HCT116 (cell line): Measurements from ENCODE around the gene CTIF. TPM values are rescaled to one million over a fixed set of nuclear protein-coding genes. Genes with fewer than 3 reads are reported as not detected.

Experiments used
- ATAC-seq: fragments of 200-7000 bp; cut with Tn5 transposase; 2 replicates; pipeline ENCODE4 v1.9.1; 2020; ENCODE audit warnings: mild to moderate bottlenecking, moderate library complexity
- BruUV-seq: library from RNA; stranded (reverse); fragments of 400-500 nt; replicated peaks from 2 replicates; lab custom pipeline; 2021; lab: Mats Ljungman, UMichigan
- CTCF ChIA-PET: fragments of 300-600 bp; sonication (Branson Sonifier 250); formaldehyde crosslinking; loops from one replicate; lab custom pipeline; 2021; ENCODE audit warnings: antibody characterized with exemption; lab: Charles Lee
- POLR2A ChIA-PET: fragments of 300-600, 350-600 bp; sonication (Branson Sonifier 250); formaldehyde crosslinking; loops from one replicate; lab custom pipeline; 2021; ENCODE audit warnings: antibody characterized with exemption; lab: Charles Lee
- RAD21 ChIA-PET, 2 experiments: fragments of 300-600 bp; sonication (Branson Sonifier 250); formaldehyde crosslinking; loops; one replicate each; lab custom pipeline; 2023; ENCODE audit warnings: low total read pairs in 2 of 2; ENCODE audit not compliant: uncharacterized antibody in 2 of 2, unreplicated experiment in 2 of 2, low non-redundant PET in 1 of 2; lab: Charles Lee
- DNase-seq: peaks from one replicate; pipeline ENCODE4 v3.0.0-alpha.2; 2010; ENCODE audit warnings: low read depth, low spot score
- H2AFZ ChIP-seq: fragments of 200-600 bp; shearing (Covaris generic), sonication (generic); 2 replicates; pipeline ENCODE4 v1.6.1; 2017; ENCODE audit warnings: low read depth, mixed run types, mixed read lengths, antibody characterized with exemption, low read length; ENCODE audit not compliant: poor library complexity, severe bottlenecking
- H3K27ac ChIP-seq: 2 replicates; pipeline ENCODE4 v1.5.1; 2012; ENCODE audit warnings: low read depth, low read length
- H3K27me3 ChIP-seq: fragments of 200-600 bp; sonication (generic); 2 replicates; pipeline ENCODE4 v1.6.1; 2016; ENCODE audit warnings: mixed run types, low read length, mixed read lengths; ENCODE audit not compliant: insufficient read depth
- H3K36me3 ChIP-seq, 2 experiments: fragments of 200-500 bp in 1 of 2; fragments of 200-600 bp in 1 of 2; sonication (Bioruptor generic) in 1 of 2; sonication (generic) in 1 of 2; 2 replicates each; pipeline versions ENCODE4 v1.5.1 to v1.6.1; 2014 to 2016; ENCODE audit warnings: low read length in 2 of 2, inconsistent platforms in 1 of 2, mixed read lengths in 1 of 2, mixed run types in 1 of 2; ENCODE audit not compliant: insufficient read depth in 2 of 2, control insufficient read depth in 1 of 2
- H3K4me1 ChIP-seq, 2 experiments: fragments of 200-600 bp in 1 of 2; sonication (generic) in 1 of 2; 2 replicates each; pipeline versions ENCODE4 v1.5.1 to v1.6.1; 2012 to 2017; ENCODE audit warnings: low read length in 2 of 2, inconsistent platforms in 1 of 2, mild to moderate bottlenecking in 1 of 2, mixed read lengths in 1 of 2, mixed run types in 1 of 2, moderate library complexity in 1 of 2; ENCODE audit not compliant: insufficient read depth in 2 of 2, control insufficient read depth in 1 of 2
- H3K4me2 ChIP-seq: fragments of 200-600 bp; sonication (generic); 2 replicates; pipeline ENCODE4 v1.6.1; 2017; ENCODE audit warnings: mixed run types, low read length, mixed read lengths
- H3K4me3 ChIP-seq, 2 experiments: fragments of 200-600 bp in 1 of 2; sonication (generic) in 1 of 2; replicated peaks in 1 of 2; 2 replicates each; pipeline ENCODE4 v1.5.1; 2011 to 2016; ENCODE audit warnings: low read length in 2 of 2, control low read depth in 1 of 2, low read depth in 1 of 2, mild to moderate bottlenecking in 1 of 2, mixed read lengths in 1 of 2, mixed run types in 1 of 2
- H3K79me2 ChIP-seq: fragments of 200-600 bp; sonication (generic); 2 replicates; pipeline ENCODE4 v1.6.1; 2017; ENCODE audit warnings: mild to moderate bottlenecking, mixed run types, low read length, moderate library complexity, mixed read lengths; ENCODE audit not compliant: insufficient read depth
- H3K9ac ChIP-seq: fragments of 200-600 bp; sonication (generic); 2 replicates; pipeline ENCODE4 v1.6.1; 2016; ENCODE audit warnings: low read length, mixed read lengths
- H3K9me2 ChIP-seq: fragments of 200-600 bp; sonication (generic), shearing (Covaris generic); 2 replicates; pipeline ENCODE4 v1.6.1; 2017; ENCODE audit warnings: mixed run types, mild to moderate bottlenecking, moderate library complexity; ENCODE audit not compliant: insufficient read depth
- H3K9me3 ChIP-seq, 2 experiments: fragments of 200-500 bp in 1 of 2; fragments of 200-600 bp in 1 of 2; sonication (Bioruptor generic) in 1 of 2; sonication (generic) in 1 of 2; 2 replicates each; pipeline ENCODE4 v1.6.1; 2014 to 2017; ENCODE audit warnings: low read length in 2 of 2, mixed read lengths in 2 of 2, inconsistent platforms in 1 of 2, low read depth in 1 of 2, mild to moderate bottlenecking in 1 of 2, mixed run types in 1 of 2, moderate library complexity in 1 of 2; ENCODE audit not compliant: control insufficient read depth in 1 of 2, insufficient read depth in 1 of 2
- H4K20me1 ChIP-seq: fragments of 200-600 bp; sonication (generic), shearing (Covaris generic); 2 replicates; pipeline ENCODE4 v1.6.1; 2017; ENCODE audit warnings: mixed run types, mild to moderate bottlenecking, moderate library complexity; ENCODE audit not compliant: insufficient read depth
- POLR2AphosphoS5 ChIP-seq: IDR thresholded peaks from 2 replicates; pipeline ENCODE4 v1.6.1; 2011; ENCODE audit warnings: mild to moderate bottlenecking, low read depth, low read length, moderate library complexity
- RAD21 ChIP-seq: IDR thresholded peaks from 2 replicates; pipeline ENCODE4 v1.6.1; 2012; ENCODE audit warnings: low read depth, mild to moderate bottlenecking
- SRF ChIP-seq: IDR thresholded peaks from 2 replicates; pipeline ENCODE4 v1.6.1; 2012; ENCODE audit warnings: low read depth
- YY1 ChIP-seq: IDR thresholded peaks from 2 replicates; pipeline ENCODE4 v1.6.1; 2011; ENCODE audit warnings: low read length, low read depth, moderate library complexity, mild to moderate bottlenecking; ENCODE audit not compliant: insufficient replicate concordance; ENCODE audit errors: extremely low read depth
- ZFX ChIP-seq: fragments of 450-650 bp; IDR thresholded peaks from 2 replicates; pipeline ENCODE4 v1.6.1; 2017
- intact Hi-C: fragments of 100-400 bp; cut with micrococcal nuclease; formaldehyde crosslinking; loops from 2 replicates; pipeline ENCODE4 v1.10.0; 2022
- total RNA-seq: library from RNA; stranded (reverse); gene quantifications from one replicate; pipeline ENCODE4 v1.2.1, GENCODE V29; 2021; ENCODE audit not compliant: unreplicated experiment
- TF ChIP-seq, protein P1 (sequence below): IDR thresholded peaks from 2 replicates; pipeline ENCODE4 v1.6.1; 2011; ENCODE audit warnings: mild to moderate bottlenecking, low read length, moderate library complexity; ENCODE audit not compliant: insufficient replicate concordance; ENCODE audit errors: extremely low read depth
- TF ChIP-seq, protein P2 (sequence below), 3 experiments: fragments of 200-600 bp in 1 of 3; sonication (generic) in 1 of 3; IDR thresholded peaks in 2 of 3; conservative IDR thresholded peaks in 1 of 3; 2 replicates each; pipeline ENCODE4 v1.5.1; 2012 to 2017; ENCODE audit warnings: low read depth in 2 of 3, low read length in 2 of 3, antibody characterized with exemption in 1 of 3, borderline replicate concordance in 1 of 3, control low read depth in 1 of 3, mild to moderate bottlenecking in 1 of 3, mixed read lengths in 1 of 3, mixed run types in 1 of 3, moderate library complexity in 1 of 3; ENCODE audit not compliant: insufficient read depth in 1 of 3

Gene CTIF
- total RNA-seq, 1 experiment from 2014 or later = 19.7 TPM

DNA sequence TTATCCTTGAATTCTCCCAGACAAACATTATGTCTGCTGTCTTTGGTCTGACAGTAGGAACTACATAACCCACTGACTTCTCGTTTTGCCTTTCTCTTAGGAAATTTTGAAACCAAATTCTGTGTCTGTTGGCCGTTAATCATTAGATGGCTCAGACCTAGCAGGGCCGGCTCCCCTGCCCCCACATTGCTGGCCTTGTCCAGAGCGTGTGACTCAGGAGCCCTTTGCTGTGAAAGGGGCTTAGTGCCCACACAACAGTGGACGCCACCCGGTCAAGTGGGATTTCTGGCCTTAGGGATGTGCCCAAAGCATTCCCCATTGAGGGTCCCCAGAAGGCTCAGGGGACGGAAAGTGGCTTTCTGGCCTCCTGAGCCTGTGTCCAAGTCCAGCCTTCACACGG, 137.5 kb downstream of the CTIF start (continued):
- TF ChIP-seq, protein P1, sequence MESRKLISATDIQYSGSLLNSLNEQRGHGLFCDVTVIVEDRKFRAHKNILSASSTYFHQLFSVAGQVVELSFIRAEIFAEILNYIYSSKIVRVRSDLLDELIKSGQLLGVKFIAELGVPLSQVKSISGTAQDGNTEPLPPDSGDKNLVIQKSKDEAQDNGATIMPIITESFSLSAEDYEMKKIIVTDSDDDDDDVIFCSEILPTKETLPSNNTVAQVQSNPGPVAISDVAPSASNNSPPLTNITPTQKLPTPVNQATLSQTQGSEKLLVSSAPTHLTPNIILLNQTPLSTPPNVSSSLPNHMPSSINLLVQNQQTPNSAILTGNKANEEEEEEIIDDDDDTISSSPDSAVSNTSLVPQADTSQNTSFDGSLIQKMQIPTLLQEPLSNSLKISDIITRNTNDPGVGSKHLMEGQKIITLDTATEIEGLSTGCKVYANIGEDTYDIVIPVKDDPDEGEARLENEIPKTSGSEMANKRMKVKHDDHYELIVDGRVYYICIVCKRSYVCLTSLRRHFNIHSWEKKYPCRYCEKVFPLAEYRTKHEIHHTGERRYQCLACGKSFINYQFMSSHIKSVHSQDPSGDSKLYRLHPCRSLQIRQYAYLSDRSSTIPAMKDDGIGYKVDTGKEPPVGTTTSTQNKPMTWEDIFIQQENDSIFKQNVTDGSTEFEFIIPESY = no peak
- TF ChIP-seq ZFX (no peak), SRF (no peak)

DNA sequence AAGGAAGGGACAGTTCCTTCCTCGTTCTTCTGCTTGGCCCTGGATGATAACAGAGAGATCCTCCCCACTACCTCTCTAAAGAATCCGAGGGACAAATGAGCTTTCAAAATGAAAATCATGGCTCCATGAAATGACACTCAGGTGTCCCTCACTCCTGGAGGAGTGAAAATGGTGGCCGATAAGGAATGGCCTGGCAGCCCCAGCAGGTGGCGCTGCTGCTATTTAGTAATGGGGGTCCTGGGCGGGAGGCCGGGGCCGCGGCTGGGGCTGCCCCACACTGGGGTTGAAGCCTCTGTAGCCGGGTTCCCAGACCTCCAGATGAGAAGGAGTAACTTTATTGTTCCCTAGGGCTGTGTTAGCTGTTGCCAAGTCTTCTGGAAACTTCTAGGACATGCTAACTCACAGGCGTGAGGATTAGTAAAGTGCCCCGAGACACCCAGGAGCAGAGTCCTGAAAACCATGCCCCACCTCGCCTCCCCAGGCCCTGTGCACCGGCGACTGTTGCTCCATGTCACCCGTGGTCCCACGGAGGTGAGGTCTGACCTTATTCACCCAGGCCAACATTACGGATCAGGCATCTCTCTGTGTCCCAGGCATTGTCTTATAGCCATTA, 138.0 kb downstream of the CTIF start:
- CTCF ChIA-PET = interaction anchor here (1.3 kb wide), 1 partner anchor 562 kb away, joined by 8 read pairs; no protein-coding TSS in a partner anchor
- H3K4me1 ChIP-seq = peaks cover 0 to 7% of the 10 kb centered on the region in 2 experiments; a peak in 2 of 4 replicates
- no peaks in the 10 kb centered on the region for H3K36me3 ChIP-seq
- H3K9me3 ChIP-seq = no peaks in the 10 kb centered on the region
- no peaks in the 10 kb centered on the region for H3K9me2 ChIP-seq
- H3K4me2 ChIP-seq = no peak overlapping the region
- no TSS peak for BruUV-seq
- H2AFZ ChIP-seq = no peak overlapping the region
- POLR2A ChIA-PET = no interaction called here
- RAD21 ChIA-PET = no interaction called here
- no peak overlapping the region for H3K9ac ChIP-seq
- intact Hi-C loops = loop anchor here (1.0 to 10.0 kb wide), 9 partner anchors 235 to 1680 kb away; no protein-coding TSS in a partner anchor
- no peak overlapping the region for H3K27ac ChIP-seq
- DNase-seq (no peak), ATAC-seq (peak; percentile 65)
- no peaks in the 10 kb centered on the region for H4K20me1 ChIP-seq
- H3K27me3 ChIP-seq = no peaks in the 10 kb centered on the region
- TF ChIP-seq, protein P2, sequence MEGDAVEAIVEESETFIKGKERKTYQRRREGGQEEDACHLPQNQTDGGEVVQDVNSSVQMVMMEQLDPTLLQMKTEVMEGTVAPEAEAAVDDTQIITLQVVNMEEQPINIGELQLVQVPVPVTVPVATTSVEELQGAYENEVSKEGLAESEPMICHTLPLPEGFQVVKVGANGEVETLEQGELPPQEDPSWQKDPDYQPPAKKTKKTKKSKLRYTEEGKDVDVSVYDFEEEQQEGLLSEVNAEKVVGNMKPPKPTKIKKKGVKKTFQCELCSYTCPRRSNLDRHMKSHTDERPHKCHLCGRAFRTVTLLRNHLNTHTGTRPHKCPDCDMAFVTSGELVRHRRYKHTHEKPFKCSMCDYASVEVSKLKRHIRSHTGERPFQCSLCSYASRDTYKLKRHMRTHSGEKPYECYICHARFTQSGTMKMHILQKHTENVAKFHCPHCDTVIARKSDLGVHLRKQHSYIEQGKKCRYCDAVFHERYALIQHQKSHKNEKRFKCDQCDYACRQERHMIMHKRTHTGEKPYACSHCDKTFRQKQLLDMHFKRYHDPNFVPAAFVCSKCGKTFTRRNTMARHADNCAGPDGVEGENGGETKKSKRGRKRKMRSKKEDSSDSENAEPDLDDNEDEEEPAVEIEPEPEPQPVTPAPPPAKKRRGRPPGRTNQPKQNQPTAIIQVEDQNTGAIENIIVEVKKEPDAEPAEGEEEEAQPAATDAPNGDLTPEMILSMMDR (IDR thresholded peaks at IDR 0.05 in 2 of 3, conservative IDR thresholded peaks at IDR 0.05 in 1 of 3; ENCODE audit: borderline replicate concordance in 1 of 3, insufficient read depth in 1 of 3, low read depth in 2 of 3, low read length in 2 of 3) = peak; percentile 67 to 88 (median 82)
- TF ChIP-seq RAD21 (peak; percentile 84), POLR2AphosphoS5 (no peak), YY1 (peak; percentile 69)
- H3K79me2 ChIP-seq = no peaks in the 10 kb centered on the region
- no peak overlapping the region for H3K4me3 ChIP-seq
